Erythroblast (primary cell): Measurements from ENCODE around the gene CYP1A2.

ENCODE experiments used
- GATA1 ChIP-seq: IDR thresholded peaks from 2 replicates; pipeline ENCODE4 v1.6.1; 2011; ENCODE audit warnings: low read depth, mild to moderate bottlenecking, control low read depth, low read length, moderate library complexity
- POLR2A ChIP-seq: IDR thresholded peaks from 2 replicates; pipeline ENCODE4 v1.6.1; 2011; ENCODE audit warnings: mild to moderate bottlenecking, low read length

- TF ChIP-seq POLR2A = no peak
- TF ChIP-seq GATA1 = no peak
These were observed 33.8 kb downstream of the CYP1A2 start for GRCh38 chr15:74782259-74783071.
